RWPE1 (cell line): Measurements from ENCODE around the gene ARL4A.
"Not testable (repeated sequence)": the region's sequence is repeated elsewhere in the genome, so short reads cannot be mapped to it uniquely, and the experiment has no call there.

Experiments
- CTCF ChIA-PET: fragments of 350-600 bp; sonication (Branson Sonifier 250); formaldehyde crosslinking; extraction: SDS; loops from one replicate; lab custom pipeline; 2021; lab: Yijun Ruan, JAX
- POLR2A ChIA-PET: fragments of 400-600 bp; formaldehyde crosslinking; extraction: SDS; loops from one replicate; lab custom pipeline; 2020; ENCODE audit warnings: antibody characterized with exemption; ENCODE audit not compliant: low non-redundant PET; lab: Yijun Ruan, JAX
- DNase-seq: peaks from one replicate; pipeline ENCODE4 v3.0.0; 2012; ENCODE audit warnings: low spot score
- H3K27ac ChIP-seq: fragments of 450-650 bp; 2 replicates; pipeline ENCODE4 v1.5.1; 2017
- TF ChIP-seq, protein P1 (sequence below): fragments of 450-650 bp; conservative IDR thresholded peaks from 2 replicates; pipeline ENCODE4 v1.5.1; 2017; ENCODE audit warnings: low read depth, mild to moderate bottlenecking

ARL4A gene

DNA sequence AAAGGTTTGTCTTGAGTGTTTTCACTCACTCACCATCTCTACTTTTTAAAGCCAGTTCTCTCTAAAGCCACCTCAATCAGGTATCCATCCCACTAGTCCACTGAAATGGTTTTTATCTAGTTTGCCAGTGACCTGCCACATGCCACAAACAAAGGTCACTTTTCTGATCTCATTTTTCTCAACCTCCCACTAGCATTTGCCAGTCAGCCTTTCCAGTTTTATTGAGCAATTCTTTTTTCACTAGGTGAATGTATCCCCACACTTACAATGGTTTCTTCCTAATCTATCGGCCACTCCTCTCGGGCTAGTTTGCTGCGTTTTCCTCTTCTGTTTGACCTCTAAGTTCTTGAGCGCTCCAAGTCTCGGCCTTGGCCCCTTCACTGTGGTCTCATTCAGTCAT lies 44.9 kb upstream of the ARL4A start:
- CTCF ChIA-PET, result no interaction called here

DNA sequence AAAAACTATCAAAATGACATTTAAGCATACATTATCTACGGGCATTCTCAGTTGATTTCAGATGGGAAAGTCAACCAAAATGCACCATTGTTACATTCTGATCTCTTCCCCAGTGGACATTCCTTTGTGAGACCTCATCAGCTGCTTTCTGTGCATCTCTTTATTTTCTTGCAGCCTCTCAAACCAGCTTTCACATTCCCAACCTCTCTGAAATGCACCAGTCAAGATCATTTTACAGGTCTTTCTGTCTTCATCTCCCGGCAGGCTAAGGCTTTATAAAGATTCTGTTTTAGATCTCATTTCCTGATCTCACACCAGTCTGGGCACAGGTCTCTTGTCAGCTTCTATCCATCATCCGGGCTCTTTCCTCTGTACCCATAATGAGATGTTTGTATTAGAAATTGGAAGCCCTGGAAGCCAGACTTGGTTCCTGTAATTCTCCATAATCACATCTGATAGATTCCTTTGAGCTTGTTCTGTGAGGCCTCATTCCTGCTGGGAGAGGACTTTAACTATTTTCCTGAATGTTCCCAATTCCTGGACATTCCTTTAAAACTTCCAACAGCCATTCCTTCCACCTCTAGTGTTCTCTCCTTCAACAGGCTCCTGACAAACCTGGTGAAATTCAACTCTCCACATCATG lies 44.3 kb upstream of the ARL4A start:
- CTCF ChIA-PET, result no interaction called here
- H3K27ac ChIP-seq, result no peak overlapping the region
- no peak for DNase-seq
- POLR2A ChIA-PET, result no interaction called here
- TF ChIP-seq, protein P1, sequence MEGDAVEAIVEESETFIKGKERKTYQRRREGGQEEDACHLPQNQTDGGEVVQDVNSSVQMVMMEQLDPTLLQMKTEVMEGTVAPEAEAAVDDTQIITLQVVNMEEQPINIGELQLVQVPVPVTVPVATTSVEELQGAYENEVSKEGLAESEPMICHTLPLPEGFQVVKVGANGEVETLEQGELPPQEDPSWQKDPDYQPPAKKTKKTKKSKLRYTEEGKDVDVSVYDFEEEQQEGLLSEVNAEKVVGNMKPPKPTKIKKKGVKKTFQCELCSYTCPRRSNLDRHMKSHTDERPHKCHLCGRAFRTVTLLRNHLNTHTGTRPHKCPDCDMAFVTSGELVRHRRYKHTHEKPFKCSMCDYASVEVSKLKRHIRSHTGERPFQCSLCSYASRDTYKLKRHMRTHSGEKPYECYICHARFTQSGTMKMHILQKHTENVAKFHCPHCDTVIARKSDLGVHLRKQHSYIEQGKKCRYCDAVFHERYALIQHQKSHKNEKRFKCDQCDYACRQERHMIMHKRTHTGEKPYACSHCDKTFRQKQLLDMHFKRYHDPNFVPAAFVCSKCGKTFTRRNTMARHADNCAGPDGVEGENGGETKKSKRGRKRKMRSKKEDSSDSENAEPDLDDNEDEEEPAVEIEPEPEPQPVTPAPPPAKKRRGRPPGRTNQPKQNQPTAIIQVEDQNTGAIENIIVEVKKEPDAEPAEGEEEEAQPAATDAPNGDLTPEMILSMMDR, result no peak

More for the DNA sequence above, 44.9 kb upstream of the ARL4A start:
- no peak overlapping the region for H3K27ac ChIP-seq
- TF ChIP-seq, protein P1, result no peak
- DNase-seq, result no peak
- POLR2A ChIA-PET, result no interaction called here

DNA sequence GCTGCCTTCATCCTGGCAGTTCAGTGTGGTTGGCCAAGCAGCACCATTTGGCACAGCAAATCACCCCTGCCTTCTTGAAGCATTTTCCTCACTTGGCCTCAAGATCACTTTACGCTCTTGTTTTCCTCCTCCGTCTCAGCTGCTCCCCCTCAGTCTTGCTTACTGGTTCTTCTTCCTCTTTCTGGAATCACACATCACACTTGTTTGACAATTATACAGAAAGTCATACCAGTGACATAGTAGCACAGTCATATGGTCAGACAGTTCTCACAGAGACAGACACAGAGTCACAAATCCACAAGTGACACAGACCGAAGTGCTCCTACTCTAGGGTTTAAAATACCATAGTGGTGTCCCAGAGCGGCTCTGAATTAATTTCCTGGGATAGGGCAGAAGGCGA lies 43.8 kb upstream of the ARL4A start:
- CTCF ChIA-PET, result no interaction called here
- no peak overlapping the region for H3K27ac ChIP-seq

DNA sequence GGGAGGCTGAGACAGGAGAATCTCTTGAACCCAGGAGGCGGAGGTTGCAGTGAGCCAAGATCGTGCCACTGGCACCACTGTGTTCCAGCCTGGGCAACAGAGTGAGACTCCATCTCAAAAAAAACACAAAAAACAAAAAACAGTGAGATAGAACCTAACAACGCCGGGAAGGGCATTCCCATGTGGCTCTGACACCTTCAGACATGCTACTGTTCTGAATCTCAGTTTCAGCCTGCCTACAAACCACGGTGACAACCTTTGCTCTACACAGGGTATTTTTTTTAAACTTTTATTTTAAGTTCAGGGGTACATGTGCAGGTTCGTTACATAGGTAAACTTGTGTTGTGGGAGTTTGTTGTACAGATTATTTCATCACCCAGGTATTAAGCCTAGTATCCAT lies 42.2 kb upstream of the ARL4A start:
- POLR2A ChIA-PET, CTCF ChIA-PET: not testable (repeated sequence)

More for the DNA sequence above, 43.8 kb upstream of the ARL4A start:
- POLR2A ChIA-PET, result no interaction called here
- DNase-seq, result no peak
- TF ChIP-seq, protein P1, result no peak

DNA sequence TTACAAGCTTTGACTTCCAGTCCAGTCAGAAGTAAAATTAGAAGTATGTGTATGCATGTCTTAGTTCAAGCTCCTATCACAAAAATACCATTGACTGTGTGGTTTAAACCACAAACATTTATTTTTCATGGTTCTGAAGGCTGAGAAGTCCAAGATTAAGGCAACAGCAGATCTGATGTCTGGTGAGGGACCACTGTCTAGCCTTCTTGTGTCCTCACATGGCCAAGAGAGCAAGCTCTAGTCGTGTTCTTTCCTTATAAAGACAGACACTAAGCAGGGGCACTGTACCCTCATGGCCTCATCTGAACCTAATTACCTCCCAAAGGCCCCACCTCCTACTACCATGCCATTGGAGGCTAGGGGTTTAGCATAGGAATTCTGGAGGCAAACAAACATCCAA lies 41.3 kb upstream of the ARL4A start:
- H3K27ac ChIP-seq, result no peak overlapping the region
- DNase-seq, result no peak
- ChIA-PET CTCF (no interaction called here), POLR2A (no interaction called here)
- TF ChIP-seq, protein P1, result no peak

More for the DNA sequence above, 42.2 kb upstream of the ARL4A start:
- H3K27ac ChIP-seq, DNase-seq: not testable (repeated sequence)

DNA sequence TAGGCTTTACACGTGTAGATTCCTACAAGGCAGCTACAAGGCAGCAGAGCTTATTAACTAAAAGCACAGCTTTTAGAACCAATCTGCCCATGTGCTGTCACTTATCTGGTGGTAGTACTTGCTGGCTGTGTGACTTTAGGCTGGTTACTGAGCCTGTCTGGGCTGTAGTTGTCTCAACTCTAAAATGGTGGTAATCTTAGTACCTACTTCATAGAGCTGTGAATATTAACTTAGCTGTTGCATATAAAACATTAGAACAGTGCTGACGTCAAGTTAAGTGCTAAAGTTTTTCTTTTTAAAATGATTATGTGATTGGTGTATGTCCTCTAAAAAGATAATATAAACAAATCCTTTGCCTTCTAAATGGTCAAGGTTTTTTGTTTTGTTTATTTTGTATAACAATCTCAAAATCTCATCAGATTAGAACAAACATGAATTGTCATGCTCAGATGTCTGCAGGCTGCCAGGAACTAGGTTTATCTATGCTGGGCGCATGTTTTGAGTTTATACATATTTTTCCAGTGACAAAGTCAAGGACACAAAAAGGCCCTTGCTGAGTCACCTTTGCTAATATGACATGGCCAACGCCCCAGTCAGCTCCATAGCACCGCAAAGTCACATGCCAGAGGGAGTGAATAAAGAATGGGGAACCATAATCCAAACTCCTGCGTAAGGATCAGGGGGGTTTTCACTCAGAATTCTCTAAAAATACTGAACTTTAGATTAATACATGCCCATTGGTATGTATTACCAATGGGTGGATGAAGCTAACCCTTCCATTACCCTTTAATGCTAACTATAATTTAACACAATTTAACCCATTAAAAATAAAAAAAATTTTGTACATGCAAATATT lies 39.8 kb upstream of the ARL4A start:
- DNase-seq, result peak; percentile 34
- H3K27ac ChIP-seq, result no peak overlapping the region
- ChIA-PET CTCF (no interaction called here), POLR2A (no interaction called here)
- TF ChIP-seq, protein P1, result no peak
